Vagina (tissue), 2 donors: ENCODE measurements around the gene L3MBTL4.

ENCODE experiments used
- POLR2A ChIP-seq, 2 donors: fragments of 450-650 bp; IDR thresholded peaks; one replicate each; pipeline ENCODE4 v1.6.1; 2017; ENCODE audit warnings: antibody characterized with exemption in 2 of 2, mild to moderate bottlenecking in 2 of 2, moderate library complexity in 2 of 2
- POLR2AphosphoS5 ChIP-seq, 2 donors: sonication (generic); formaldehyde crosslinking; IDR thresholded peaks; one replicate each; pipeline ENCODE4 v1.9.0; 2017; ENCODE audit warnings: antibody characterized with exemption in 2 of 2, mild to moderate bottlenecking in 2 of 2, low read depth in 1 of 2; ENCODE audit not compliant: insufficient read depth in 1 of 2
- TF ChIP-seq, protein P1 (sequence below), 3 experiments: fragments of 450-650 bp in 2 of 3; fragments of 200-600 bp in 1 of 3; sonication (generic) in 1 of 3; IDR thresholded peaks; one replicate each; pipeline ENCODE4 v1.5.1; 2017 to 2019; ENCODE audit warnings: antibody characterized with exemption in 3 of 3, mild to moderate bottlenecking in 2 of 3, moderate library complexity in 2 of 3

DNA sequence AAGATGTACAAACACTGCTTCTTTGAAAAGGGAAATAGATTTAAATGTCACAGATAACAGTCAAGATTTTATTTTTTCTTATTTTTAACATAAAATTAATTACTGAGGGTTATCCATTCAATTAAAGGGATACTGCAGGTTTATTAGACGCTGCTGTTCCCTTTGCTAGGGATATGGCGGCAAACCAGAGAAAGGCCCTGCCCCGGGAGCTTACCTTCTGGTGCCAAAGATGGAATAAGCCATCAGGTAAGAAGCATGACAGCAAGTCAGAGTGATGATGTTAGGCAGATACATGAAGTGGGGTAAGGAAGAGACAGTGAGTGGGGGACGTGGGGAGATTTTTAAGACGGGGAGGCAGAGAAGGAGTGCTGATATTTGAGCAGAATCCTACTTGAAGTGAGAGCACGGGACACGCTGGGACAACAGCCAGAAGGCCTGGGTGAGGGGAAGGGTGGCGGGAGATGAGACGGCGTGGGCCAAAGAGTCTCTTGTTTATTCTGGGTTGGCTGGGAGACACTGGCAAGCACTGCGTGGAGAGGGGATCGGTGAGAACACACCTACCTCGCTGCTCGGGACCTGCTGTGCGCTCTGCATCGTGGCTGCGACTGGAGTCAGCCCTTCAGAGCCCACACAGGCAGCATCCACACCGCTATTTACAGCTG, 268.9 kb downstream of the L3MBTL4 start:
- TF ChIP-seq, protein P1, sequence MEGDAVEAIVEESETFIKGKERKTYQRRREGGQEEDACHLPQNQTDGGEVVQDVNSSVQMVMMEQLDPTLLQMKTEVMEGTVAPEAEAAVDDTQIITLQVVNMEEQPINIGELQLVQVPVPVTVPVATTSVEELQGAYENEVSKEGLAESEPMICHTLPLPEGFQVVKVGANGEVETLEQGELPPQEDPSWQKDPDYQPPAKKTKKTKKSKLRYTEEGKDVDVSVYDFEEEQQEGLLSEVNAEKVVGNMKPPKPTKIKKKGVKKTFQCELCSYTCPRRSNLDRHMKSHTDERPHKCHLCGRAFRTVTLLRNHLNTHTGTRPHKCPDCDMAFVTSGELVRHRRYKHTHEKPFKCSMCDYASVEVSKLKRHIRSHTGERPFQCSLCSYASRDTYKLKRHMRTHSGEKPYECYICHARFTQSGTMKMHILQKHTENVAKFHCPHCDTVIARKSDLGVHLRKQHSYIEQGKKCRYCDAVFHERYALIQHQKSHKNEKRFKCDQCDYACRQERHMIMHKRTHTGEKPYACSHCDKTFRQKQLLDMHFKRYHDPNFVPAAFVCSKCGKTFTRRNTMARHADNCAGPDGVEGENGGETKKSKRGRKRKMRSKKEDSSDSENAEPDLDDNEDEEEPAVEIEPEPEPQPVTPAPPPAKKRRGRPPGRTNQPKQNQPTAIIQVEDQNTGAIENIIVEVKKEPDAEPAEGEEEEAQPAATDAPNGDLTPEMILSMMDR (IDR thresholded peaks at IDR 0.05): no peak
- TF ChIP-seq POLR2AphosphoS5 (IDR thresholded peaks at IDR 0.05; ENCODE audit: insufficient read depth in 1 of 2, low read depth in 1 of 2) (no peak), POLR2A (IDR thresholded peaks at IDR 0.05) (no peak)
